Skin epidermis (tissue), 12 donors: ENCODE results near the gene ADAMTS18.
A peak's percentile ranks its signal among the peaks of the same experiment; 100 is the strongest.
"Not testable (repeated sequence)": the region's sequence is repeated elsewhere in the genome, so short reads cannot be mapped to it uniquely, and the experiment has no call there.

Experiments
- H3K27ac ChIP-seq, 21 experiments: fragments of 200-600 bp; sonication (generic) in 11 of 21; one replicate each; pipeline ENCODE4 v1.5.0; 2020; ENCODE audit warnings: mild to moderate bottlenecking in 3 of 21, inconsistent platforms in 2 of 21, moderate library complexity in 2 of 21
- H3K4me3 ChIP-seq, 7 experiments: fragments of 200-600 bp; sonication (generic) in 2 of 7; one replicate each; pipeline ENCODE4 v1.5.0; 2020; ENCODE audit warnings: inconsistent platforms in 2 of 7, mild to moderate bottlenecking in 2 of 7, moderate library complexity in 1 of 7

The ADAMTS18 gene

GRCh38 chr16:77434530-77435271 is at the start of gene ADAMTS18:
Gene ADAMTS18, minus strand, starts transcription at chr16:77435034. Its CDS starts 339 bp downstream, at chr16:77434695.
- H3K4me3 ChIP-seq: peak within 1 kb of the TSS in 3 of 7 experiments; percentile 3 to 47 (median 32)

DNA sequence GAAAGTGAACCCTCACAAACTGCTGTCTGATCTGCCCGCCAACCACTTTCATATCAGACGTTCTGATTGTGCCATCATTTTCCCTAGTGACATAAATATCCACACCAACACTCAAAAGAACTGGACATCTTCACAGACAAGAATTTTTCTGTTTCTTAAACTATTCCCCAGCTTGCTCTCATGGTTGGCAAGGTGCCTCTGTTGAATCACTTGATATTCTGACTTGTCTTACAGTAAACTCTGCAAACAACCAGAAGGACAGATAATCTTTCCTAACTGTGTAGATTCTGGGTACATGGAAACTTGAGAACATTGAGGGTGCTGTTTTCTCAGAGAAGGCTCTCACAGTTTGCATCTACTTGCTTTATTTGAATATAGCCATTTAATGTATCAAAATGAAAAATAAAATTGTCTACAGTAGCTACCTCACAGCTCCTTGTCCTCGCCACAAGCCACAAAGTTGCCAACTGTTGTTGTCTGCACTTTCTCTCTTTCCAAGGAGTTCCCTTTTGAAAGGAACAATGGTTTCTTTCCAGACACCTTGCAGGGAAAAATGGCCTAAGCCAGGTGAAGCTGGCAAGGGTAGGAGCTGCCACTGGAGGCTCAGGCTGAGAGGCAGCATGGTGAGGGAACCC is 46.0 kb upstream of the ADAMTS18 start:
- peak overlapping the region in 1 of 21 experiments; percentile 16 for H3K27ac ChIP-seq
- H3K4me3 ChIP-seq: no peak overlapping the region

More at GRCh38 chr16:77434530-77435271, at the start of gene ADAMTS18:
- peak within 1 kb of the TSS in 1 of 21 experiments; percentile 66 for H3K27ac ChIP-seq

DNA sequence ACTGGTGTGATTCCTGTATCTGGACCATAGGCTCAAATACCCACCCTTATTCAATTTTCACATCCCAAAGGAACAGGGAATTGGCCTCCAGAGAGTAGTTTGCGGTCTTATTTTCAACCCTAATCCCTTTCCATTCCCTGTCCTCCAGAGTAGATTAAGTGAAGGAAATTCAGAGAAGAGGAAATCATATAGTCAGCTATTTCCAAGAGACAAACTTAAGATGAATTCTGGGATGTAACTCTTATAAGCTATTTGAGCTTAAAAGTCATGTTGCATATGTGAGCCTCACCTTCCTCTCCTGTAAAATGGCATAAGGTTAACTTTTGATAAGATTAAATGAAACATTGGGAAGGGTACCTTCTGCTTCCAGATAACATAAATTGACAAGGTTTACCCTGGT is 37.4 kb upstream of the ADAMTS18 start:
- H3K27ac ChIP-seq: no peak overlapping the region
- no peak overlapping the region for H3K4me3 ChIP-seq

DNA sequence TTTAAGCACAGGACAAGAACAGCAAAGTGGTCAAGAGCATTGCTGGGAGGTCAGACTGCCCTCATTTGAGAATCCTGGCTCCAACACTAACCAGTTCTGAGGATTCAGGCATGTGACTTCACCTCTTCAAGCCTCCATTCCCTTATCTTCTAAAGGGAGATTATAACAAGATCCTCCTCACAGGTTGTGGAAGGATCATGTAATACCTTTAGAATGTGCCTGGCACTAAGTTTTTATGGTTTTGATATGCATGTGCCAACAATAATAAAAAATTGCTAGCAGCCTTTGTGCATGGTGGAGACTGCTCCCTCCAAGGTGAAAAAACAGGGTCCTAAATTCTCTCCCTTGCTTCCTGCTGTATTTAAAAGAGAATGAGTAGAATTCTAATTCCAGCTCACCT is 36.0 kb upstream of the ADAMTS18 start:
- Histone ChIP-seq H3K27ac (no peak overlapping the region), H3K4me3 (no peak overlapping the region)

- Histone ChIP-seq H3K27ac (no peak overlapping the region), H3K4me3 (no peak overlapping the region)
These were observed 34.8 kb upstream of the ADAMTS18 start for GRCh38 chr16:77469634-77470033.

GRCh38 chr16:77468831-77469230 is 34.0 kb upstream of the ADAMTS18 start:
- no peak overlapping the region for H3K27ac ChIP-seq
- H3K4me3 ChIP-seq: no peak overlapping the region

DNA sequence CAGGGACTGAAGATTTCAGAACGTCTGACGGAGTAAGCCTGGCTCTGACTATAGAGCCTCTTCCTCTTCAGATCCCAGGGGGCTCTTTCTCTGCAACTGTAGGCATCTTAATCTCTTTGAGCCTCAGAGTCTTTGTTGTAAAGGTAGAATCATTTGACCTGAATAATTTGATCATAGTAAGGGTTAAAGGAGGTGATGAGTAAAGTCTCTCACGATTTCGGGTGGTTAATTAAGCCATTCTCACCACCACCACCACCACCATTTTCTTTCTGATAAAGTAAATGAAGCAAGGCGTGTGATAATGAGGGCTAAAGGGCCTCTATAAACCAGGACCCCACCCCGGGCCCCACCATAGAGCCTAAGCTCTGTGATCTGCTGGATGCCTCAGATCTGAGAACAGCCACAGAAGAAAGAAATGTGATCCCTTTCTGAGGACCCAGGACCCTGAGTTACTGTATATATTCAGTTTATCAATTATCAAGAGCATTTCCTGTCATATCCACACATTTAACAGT is 33.0 kb upstream of the ADAMTS18 start:
- H3K27ac ChIP-seq: no peak overlapping the region
- no peak overlapping the region for H3K4me3 ChIP-seq

GRCh38 chr16:77463659-77464058 is 28.8 kb upstream of the ADAMTS18 start:
- not testable (repeated sequence) for H3K4me3 ChIP-seq, H3K27ac ChIP-seq

DNA sequence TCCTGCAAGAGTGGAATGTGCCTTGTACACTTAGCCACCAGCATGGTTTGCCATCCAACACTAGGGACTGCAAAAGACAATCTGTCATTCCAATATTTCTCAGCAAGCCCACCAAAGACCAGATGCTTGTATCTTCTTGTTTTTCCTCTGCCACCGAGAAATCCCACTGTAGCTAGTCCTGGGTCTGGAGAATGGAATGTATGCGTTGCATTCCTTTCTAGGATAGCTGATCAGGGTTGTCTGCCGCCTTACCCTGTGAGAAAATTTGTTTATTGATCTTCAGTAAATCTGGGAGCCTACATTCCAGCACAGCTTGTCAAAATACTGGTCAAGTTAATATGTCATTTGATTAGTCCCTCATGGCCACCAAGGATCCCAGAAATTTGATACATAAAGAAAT is 28.1 kb upstream of the ADAMTS18 start:
- Histone ChIP-seq H3K27ac (no peak overlapping the region), H3K4me3 (no peak overlapping the region)

- Histone ChIP-seq H3K27ac (no peak overlapping the region), H3K4me3 (no peak overlapping the region)
These were observed 24.9 kb upstream of the ADAMTS18 start for GRCh38 chr16:77459534-77460254.

- H3K27ac ChIP-seq: no peak overlapping the region
- no peak overlapping the region for H3K4me3 ChIP-seq
These were observed 22.2 kb upstream of the ADAMTS18 start for GRCh38 chr16:77457046-77457445.

DNA sequence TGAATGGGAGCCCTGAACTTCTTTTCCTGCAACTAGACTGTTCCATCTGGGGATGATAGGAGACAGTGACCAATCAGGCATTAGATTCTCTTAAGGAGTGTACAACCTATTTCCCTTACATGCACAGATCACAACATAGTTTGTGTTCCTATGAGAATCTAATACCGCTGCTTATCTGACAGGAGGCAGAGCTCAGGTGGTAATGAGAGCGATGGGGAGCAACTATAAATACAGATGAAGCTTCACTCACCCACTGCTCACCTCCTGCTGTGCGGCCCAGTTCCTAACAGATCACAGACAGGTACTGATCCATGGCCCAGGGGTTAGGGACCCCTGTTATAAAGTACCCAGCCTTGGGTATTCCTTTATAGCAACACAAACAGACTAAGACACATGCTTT is 17.4 kb upstream of the ADAMTS18 start:
- H3K4me3 ChIP-seq: no peak overlapping the region
- no peak overlapping the region for H3K27ac ChIP-seq

- peak overlapping the region in 1 of 21 experiments; percentile 40 for H3K27ac ChIP-seq
These were observed 16.1 kb upstream of the ADAMTS18 start for GRCh38 chr16:77450790-77451487.

GRCh38 chr16:77449208-77449607 is 14.4 kb upstream of the ADAMTS18 start:
- H3K4me3 ChIP-seq: no peak overlapping the region
- H3K27ac ChIP-seq: no peak overlapping the region

More at GRCh38 chr16:77450790-77451487, 16.1 kb upstream of the ADAMTS18 start:
- no peak overlapping the region for H3K4me3 ChIP-seq

DNA sequence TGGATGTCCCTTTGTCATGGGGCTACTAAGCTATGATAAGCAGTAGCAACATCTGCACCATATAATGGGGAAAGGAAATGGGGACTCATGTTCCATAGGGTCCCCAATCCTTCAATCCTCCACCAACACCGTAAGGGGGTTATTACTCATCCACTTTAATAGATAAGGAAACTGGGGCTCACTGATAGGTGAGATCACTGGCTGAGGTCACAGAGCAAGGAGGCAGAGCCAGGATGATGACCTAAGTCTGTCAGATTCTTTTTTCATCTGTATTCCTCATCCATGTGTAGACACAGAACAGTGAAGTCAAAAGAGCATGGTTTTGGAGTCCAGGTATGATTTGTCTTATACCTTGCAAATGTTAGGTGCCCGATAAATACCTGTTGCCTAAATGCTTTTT is 10.5 kb upstream of the ADAMTS18 start:
- H3K4me3 ChIP-seq: no peak overlapping the region
- no peak overlapping the region for H3K27ac ChIP-seq

GRCh38 chr16:77444147-77444460 is 9.3 kb upstream of the ADAMTS18 start:
- Histone ChIP-seq H3K27ac (no peak overlapping the region), H3K4me3 (no peak overlapping the region)

GRCh38 chr16:77443357-77444146 is 8.7 kb upstream of the ADAMTS18 start:
- Histone ChIP-seq H3K27ac (no peak overlapping the region), H3K4me3 (no peak overlapping the region)

DNA sequence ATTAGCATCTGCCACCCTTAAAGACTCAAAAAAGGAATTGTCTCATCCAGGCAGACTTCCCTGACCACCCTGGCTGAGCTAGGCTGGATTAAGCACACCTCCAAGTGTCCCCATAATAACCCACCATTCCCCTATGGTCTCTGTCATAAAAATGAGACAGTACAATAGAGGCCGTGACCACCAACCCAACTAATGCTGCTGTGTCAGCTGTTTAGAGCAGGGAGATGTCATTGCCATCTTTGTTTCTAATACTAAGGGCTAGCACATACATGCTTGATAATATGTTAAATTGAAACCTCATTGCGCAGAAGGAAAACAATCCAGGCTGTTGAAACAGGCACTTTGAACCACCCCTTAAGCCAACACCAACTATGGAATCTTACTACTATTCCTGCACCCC is 7.2 kb upstream of the ADAMTS18 start:
- Histone ChIP-seq H3K4me3 (no peak overlapping the region), H3K27ac (no peak overlapping the region)

- no peak overlapping the region for H3K4me3 ChIP-seq
- H3K27ac ChIP-seq: no peak overlapping the region
These were observed 4.3 kb upstream of the ADAMTS18 start for GRCh38 chr16:77439106-77439505.
